UCSD-AML1 (cell line): ENCODE data around the gene NT5C3B.
A peak's percentile ranks its signal among the peaks of the same experiment; 100 is the strongest.
"Not testable (repeated sequence)": the region's sequence is repeated elsewhere in the genome, so short reads cannot be mapped to it uniquely, and the experiment has no call there.

Source experiments
- DNase-seq: peaks from one replicate; lab custom pipeline; 2025; ENCODE audit not compliant: unreplicated experiment; lab: John Stamatoyannopoulos, UW

Gene NT5C3B

DNA sequence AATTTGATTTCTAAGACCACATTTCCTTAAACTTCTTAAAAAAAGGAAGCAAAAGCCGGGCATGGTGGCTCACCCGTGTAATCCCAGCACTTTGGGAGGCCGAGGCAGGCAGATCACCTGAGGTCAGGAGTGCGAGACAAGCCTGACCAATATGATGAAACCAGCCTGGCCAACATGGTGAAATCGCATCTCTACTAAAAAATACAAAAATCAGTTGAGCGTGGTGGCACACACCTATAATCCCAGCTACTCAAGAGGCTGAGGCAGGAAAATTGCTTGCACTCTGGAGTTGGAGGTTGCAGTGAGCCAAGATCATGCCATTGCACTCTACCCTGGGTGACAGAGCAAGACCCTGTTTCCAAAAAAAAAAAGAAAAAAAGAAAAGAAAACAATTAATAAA, 4.7 kb upstream of the NT5C3B start:
- DNase-seq: not testable (repeated sequence)

DNA sequence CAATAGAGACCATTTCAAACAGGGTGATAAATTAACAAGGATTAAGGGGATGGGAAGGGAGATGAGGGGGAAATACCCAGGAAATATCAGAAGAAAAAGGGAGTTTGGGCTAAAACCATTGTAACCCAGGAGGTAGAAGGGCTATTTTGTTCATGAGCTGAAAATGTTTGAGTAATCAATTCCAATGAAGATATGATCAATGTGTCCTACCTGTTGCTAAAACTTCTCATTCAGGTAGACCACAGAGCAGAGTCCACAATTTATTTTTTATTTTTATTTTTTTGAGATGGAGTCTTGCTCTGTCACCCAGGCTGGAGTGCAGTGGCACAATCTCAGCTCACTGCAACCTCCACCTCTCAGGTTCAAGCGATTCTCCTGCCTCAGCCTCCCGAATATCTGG, 3.4 kb upstream of the NT5C3B start:
- not testable (repeated sequence) for DNase-seq

DNA sequence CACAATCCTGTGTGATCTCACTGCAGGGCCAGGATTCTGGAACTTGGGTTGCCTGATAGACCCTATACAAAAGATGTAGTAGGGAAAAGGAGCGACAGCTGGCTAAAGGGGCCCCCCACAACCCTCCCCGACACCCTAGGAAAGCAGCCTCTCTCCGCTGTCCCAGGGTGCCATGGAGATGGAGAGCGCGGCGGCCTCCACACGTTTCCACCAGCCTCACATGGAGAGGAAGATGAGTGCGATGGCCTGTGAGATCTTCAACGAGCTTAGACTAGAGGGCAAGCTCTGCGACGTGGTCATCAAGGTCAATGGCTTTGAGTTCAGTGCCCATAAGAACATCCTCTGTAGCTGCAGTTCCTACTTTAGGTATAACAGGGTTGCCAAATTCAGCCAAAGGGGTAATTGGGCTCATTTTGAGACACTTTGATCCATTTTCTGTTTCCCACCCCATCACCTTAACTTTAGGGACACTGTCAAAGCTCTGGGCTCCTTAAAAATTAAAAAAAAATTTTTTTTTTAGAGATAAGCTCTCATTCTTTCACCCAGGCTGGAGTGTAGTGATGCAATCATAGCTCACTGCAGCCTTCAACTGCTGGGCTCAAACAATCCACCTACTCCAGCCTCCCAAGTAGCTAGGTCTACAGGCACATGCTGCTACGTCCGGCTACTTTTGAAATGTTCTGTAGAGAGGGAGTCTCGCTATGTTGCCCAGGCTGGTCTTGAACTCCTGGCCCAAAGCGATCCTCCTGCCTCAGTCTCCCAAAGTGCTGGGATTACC, 1.9 kb upstream of the NT5C3B start, which contains the start of gene KLHL10:
TSS of gene KLHL10 (plus strand) at position 65 of the 778 bp plus-strand sequence. CDS start at position 173, 108 bp downstream.
- no peak for DNase-seq

DNA sequence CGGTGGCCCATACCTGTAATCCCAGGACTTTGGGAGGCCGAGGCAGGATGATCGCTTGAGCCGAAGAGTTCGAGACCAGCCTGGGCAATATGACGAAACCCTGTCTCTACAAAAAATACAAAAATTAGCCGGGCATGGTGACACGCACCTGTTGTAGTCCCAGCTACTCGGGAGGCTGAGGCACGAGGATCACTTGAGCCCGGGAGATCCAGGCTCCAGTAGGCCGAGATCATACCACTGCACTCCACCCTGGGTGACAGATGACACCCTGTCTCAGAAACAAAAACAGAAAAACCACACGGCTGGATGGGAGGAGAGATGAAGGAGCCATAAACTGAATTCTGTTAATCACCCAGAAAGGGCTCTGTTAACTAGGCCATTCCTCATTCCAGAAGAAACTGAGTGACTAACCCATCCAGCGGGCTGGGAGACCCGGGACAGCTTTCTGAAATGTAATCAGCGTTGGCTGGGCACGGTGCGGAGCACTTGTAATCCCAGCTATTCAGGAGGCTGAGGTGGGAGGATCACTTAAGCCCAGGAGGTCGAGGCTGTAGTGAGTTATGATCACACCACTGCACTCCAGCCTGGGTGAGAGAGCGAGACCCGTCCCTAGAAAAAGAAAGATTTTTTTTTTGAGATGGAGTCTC, 641 bp upstream of the NT5C3B start:
- no peak for DNase-seq

DNA sequence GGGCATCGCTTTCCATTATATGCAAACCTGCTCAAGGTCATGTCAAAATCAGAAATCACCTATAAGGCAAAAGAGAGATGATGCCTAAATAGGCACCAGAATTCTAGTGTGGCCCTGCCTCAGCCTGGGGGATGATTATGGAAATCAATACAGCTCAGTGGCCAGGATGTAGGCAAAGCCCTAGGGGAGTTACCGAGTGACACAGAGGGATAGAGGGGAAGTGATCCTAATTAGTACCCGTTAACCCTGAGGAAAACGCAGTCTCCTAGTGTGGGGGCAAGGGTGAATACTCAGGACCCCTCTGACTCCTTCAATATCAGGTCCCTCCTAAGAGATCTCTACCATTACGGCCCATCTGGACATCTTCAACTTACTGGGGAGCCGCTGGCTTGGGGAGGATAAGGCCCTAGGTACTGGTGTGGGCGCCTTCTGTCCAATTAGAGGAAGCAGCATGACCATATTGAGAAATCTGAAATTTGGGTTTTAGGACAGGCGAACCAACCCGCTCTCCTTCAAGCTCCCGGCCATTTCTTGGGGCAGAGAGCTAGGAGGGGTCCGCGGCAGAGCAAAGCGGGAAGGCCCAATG, 725 bp downstream of the NT5C3B start:
- DNase-seq: no peak

DNA sequence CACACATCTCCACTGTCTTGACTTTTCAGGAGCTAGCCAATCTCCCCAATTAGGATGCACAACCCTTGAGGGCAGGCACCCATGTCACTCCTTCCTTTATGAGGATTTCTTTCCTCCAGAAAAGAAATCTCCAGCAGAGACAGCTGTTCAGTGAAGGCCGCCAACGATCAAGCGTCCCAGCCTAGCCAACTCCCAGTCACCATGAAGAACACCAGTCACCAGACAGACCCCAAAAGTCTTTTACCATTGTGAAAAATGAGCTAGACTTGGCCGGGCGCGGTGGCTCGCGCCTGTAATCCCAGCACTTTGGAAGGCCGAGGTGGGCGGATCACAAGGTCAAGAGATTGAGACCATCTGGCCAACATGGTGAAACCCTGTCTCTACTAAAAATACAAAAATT, 6.1 kb downstream of the NT5C3B start:
- DNase-seq: not testable (repeated sequence)

DNA sequence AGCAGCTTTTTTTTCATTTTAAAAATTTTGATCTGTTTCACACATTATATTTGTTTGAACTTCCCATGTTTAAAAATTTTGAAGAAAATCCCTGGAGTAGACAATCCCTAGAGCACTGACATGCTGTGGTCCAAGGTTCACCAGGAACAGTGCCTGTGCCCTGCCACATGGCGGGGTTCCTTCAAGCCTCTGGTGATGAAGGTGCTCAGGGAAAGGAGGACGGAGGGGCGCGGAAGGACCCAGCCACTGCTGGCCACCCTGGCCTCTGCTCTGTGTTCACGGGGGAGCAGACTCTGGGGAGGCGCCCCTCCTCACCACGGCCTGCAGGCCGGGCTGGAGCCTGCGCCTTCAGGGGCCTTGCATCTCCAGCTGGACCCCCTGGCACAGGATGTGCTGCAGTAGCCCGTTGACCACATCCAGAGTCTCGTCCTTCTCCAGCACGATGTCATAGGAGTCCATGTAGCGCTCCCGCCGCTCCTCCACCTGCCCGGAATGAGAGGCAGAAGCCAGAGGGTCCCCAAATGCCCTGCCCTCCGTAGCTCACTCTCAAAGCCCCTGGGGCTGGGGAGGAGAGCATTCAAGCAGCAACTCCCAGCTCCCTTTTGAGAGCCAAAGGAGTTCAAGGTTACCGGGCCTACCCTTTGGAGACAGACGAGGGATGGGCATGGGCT, 10.7 kb downstream of the NT5C3B start:
- no peak for DNase-seq

DNA sequence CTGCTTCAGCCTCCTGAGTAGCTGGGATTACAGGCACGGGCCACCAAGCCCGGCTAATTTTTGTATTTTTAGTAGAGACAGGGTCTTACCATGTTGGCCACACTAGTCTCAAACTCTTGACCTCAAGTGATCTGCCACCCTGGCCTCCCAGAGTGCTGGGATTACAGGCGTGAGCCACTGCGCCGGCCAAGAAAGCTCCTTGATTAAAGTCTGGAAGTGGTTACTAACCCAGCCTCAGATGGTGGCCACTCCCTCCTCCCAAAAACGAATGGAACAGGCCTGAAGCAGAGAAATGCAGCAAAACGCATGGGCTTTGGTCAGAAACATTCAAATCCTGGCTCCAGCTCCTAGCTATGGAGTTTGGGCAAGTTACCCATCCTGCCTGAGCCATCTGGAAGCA, 11.9 kb downstream of the NT5C3B start:
- DNase-seq: no peak

DNA sequence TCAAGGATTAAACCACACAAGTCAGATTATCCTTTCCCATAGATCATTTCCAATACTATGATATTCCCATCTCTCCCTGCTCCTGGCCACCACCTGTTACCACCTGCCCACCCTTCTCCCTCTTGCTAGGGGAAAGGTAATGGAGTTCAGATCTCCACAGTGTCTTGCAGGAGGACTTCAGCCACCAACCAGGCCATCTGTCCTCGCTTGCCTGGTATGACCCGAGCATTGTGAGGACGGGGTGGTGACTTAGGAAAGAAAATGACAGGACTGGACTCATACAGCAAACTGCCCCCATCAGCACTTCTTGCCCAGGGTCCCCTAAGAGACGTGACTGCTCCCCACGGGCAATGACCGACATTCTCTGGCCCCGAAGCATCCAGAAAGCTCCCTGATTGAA, 12.5 kb downstream of the NT5C3B start:
- no peak for DNase-seq

DNA sequence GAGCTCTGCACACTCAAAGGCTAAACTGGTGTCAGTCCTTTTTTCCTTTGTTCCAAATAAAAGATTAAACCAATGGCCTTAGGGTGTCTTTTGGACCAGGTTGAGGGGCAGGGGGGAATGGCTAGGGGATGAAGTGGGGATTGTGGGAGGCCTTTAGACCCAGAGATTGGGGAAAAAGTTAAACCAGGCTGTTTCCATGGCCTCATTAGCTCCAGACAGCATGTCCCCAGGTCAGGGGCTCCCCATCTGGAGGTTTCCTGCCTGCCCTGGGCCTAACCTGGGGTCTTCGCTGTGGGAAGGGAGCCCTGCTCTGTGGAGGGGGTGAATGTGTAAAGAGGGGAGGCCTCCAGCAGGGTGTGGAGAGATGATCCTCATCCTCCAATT, 12.9 kb downstream of the NT5C3B start:
- no peak for DNase-seq

DNA sequence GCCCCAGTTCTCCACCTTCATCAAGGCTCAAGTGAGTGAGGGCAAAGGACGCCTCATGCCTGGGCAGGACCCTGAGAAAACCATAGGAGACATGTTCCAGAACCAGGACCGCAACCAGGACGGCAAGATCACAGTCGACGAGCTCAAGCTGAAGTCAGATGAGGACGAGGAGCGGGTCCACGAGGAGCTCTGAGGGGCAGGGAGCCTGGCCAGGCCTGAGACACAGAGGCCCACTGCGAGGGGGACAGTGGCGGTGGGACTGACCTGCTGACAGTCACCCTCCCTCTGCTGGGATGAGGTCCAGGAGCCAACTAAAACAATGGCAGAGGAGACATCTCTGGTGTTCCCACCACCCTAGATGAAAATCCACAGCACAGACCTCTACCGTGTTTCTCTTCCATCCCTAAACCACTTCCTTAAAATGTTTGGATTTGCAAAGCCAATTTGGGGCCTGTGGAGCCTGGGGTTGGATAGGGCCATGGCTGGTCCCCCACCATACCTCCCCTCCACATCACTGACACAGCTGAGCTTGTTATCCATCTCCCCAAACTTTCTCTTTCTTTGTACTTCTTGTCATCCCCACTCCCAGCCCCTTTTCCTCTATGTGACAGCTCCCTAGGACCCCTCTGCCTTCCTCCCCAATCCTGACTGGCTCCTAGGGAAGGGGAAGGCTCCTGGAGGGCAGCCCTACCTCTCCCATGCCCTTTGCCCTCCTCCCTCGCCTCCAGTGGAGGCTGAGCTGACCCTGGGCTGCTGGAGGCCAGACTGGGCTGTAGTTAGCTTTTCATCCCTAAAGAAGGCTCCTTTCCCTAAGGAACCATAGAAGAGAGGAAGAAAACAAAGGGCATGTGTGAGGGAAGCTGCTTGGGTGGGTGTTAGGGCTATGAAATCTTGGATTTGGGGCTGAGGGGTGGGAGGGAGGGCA, 13.6 kb downstream of the NT5C3B start:
- no peak for DNase-seq

DNA sequence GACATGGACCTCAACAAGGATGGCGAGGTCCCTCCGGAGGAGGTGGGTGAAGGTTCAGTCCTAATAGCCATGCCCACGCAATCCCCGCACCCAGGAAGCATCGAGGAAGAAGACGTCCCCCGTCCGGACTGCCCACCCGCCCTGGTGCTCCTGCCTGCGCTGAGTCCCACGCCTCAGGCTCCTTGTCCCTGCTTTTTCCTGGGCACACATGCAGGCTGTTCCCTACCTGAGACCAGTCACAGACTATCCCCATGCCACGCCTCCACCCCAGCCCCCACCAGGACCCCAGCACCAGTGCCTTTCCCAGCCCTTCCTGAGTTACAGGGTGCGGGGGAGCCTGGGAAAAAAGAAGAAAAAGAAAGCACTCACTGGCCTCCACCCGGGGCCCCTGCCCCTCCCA, 14.3 kb downstream of the NT5C3B start:
- no peak for DNase-seq

DNA sequence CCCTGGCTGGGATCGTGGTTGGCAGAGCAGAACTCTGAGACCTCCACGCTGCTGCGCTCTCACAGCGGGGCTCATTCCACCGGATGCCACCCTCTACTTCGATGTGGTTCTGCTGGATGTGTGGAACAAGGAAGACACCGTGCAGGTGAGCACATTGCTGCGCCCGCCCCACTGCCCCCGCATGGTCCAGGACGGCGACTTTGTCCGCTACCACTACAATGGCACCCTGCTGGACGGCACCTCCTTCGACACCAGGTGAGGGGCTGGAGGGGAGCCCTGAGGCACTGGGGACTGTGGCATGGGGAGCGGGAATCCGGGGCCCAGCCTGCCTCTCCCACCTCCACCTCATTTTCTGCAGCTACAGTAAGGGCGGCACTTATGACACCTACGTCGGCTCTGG, 18.0 kb downstream of the NT5C3B start:
- DNase-seq: no peak

DNA sequence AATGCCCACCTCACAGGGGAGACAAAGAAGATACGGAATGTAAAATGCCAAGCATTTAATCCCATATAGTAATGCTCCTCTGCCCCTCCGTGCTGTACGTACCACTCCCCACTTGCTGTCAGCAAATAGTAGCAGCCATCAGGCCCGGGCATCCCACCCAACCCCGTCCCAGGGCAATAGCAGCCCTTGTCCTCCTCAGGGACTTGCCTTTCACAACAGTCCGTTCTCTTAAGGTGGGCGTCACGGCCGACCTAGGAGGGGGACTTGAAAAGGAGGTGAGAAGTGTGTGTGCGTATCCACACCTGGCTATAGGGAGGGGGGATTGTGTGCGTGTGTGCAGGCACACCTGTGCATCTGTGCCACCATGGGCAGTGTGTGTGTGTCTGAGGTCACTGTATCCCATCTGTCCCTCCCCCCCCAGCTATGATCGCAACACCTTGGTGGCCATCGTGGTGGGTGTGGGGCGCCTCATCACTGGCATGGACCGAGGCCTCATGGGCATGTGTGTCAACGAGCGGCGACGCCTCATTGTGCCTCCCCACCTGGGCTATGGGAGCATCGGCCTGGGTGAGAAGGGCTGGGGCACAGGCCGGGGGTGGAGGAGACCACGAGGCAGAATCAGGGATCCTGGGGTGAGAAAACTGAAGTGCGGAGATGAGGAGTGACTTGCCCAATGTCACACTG, 19.3 kb downstream of the NT5C3B start:
- DNase-seq: no peak

DNA sequence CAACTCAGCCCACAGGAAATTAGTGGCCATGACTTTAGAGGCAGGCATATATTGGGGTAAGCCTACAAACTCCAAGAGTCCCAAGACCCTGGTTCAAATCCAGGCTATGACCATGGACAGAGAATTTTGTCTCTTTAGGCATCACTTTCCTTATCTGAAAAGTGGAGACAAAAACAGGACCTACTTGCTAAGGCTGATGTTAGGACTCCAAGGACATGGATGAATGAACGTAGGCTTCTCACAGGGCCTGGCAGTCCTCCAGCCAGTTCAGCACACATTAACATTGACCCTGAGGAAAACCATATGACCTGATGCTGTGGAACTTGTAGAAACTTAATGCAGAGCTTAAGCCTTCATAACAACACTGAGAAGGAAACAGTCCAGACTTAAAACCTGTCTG, 21.8 kb downstream of the NT5C3B start:
- DNase-seq: no peak

DNA sequence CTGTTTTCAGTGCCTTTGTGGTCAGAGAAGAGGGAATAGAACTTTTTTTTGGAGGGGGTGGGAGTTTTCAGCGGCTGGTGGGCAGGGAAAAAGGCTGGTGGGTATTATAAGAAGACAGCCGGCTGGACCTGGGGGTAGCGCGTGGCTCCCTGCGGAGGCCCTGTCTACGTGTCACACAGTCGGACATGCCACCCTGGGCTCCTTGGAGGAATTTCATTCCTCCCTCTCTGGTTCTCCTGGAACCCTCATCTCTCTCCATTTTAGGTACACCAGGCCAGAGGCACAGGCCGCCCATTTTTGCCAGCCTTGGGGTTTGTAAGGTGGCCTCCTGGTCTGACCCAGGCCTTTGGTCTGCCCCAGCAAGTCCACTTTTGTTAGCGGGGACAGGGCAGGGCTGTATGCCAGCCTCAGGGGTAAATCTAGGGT, 22.3 kb downstream of the NT5C3B start:
- DNase-seq: no peak

DNA sequence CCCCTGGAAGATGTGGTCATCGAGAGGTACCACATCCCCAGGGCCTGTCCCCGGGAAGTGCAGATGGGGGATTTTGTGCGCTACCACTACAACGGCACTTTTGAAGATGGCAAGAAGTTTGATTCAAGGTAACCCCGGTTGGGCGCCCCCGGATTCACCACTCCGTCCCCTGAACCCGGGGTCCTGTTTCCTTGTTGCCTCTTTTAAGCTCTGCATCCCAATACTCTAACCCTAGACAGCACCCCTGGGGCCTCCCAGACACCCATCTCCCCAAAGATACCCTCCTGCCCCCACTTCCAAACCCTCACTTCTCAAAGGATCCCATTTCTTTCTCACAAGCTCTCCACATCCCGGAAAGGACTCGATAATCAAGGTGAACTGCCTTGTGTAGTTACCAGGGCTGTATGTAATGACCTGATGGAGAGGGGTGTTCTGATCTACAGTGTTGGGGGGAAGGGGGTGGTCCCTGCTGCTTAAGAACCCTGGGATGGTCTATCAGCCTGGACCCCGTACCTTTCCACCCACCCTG, 22.8 kb downstream of the NT5C3B start:
- DNase-seq: no peak

DNA sequence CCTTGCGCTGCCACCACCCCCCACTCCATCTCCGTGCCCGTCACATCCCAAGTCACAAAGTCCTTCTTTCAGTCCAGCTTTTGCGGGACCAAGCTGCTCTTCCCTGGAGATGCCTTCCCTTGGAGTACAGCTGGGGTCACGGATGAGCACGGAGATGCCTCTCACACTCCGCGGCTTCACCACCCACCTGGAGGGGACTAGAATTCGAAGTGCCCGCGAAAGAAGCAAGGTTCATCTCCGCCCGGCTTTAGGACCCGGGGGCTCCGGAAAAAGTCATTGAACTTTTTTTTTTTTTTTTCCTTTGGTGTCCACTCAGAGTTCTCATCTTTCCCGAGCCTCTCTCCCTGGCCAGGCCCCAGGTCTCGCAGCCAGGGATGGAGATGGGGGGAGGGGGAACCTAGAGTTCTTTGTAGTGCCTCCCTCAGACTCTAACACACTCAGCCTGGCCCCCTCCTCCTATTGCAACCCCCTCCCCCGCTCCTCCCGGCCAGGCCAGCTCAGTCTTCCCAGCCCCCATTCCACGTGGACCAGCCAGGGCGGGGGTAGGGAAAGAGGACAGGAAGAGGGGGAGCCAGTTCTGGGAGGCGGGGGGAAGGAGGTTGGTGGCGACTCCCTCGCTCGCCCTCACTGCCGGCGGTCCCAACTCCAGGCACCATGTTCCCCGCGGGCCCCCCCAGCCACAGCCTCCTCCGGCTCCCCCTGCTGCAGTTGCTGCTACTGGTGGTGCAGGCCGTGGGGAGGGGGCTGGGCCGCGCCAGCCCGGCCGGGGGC, 23.5 kb downstream of the NT5C3B start, which contains the start of gene FKBP10:
TSS of gene FKBP10 (plus strand) at position 624 of the 771 bp plus-strand sequence. CDS start at position 655, 31 bp downstream.
- peak; percentile 80 for DNase-seq
